ELF-1 (cell line): Measurements from ENCODE around the gene SPPL3.
"Not testable (repeated sequence)": the region's sequence is repeated elsewhere in the genome, so short reads cannot be mapped to it uniquely, and the experiment has no call there.

Experiments used
- DNase-seq: peaks from one replicate; pipeline ENCODE4 v3.0.0-alpha.2; 2016; ENCODE audit warnings: low read depth, low spot score

Gene SPPL3

GRCh38 chr12:120920178-120920577 lies 16.0 kb upstream of the SPPL3 start:
- no peak for DNase-seq

- DNase-seq, result no peak
These were observed 13.6 kb upstream of the SPPL3 start for GRCh38 chr12:120917748-120918147.

DNA sequence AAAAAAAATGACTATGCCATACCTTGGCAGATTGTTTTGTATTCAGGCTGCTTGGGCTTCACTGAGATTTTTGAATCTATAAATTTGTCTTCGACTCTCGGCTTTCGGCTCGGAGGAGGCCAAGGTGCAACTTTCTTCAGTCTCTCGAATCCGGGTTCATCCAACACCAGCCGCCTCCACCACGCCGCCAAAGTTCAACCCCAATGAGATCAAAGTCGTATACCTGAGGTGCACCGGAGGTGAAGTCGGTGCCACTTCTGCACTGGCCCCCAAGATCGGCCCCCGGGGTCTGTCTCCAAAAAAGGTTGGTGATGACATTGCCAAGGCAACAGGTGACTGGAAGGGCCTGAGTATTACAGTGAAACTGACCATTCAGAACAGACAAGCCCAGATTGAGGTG lies 12.4 kb upstream of the SPPL3 start:
- DNase-seq, result no peak

DNA sequence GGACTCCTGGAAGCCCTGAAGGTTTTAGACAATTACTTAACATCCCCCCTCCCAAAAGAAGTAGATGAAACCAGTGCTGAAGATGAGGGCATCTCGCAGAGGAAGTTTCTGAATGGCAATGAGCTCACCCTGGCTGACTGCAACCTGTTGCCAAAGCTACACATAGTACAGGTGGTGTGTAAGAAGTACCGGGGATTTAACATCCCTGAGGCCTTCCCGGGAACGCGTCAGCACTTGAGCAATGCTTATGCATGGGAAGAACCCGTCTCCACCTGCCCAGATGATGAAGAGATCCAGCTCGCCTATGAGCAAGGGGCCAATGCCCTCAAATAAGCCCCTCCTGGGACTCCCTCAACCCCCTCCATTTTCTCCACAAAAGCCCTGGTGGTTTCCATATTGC lies 10.6 kb upstream of the SPPL3 start:
- no peak for DNase-seq

DNA sequence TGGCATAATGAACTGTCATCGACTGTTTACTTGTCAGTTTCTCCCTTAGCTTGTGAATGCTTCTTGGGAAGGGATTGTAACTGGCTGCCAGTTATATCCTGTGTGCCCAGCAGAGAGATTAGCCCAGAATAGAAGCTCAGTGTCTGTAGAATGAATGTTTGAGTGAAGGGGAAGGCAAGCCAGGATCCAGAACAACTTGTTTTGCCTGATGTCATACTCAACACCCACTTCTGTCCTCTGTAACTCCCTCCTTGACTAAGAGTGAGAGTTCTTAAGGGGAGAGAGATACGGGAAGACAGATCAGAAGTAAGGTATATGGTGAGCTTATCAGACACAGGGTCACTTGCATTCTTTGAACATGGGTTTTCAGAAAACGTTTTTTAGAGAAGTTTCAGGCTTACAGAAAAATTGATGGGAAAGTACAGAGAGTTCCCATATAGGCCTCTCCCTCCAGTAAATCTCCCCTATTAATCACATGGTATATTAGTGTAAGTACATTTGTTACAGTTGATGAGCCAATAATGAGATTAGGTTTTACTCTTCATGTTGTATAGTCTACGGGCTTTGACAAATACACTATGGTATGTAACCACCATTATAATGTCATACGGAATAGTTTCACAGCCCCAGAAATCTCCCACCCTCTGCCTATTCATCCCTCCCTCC lies 5.6 kb upstream of the SPPL3 start:
- DNase-seq, result no peak

DNA sequence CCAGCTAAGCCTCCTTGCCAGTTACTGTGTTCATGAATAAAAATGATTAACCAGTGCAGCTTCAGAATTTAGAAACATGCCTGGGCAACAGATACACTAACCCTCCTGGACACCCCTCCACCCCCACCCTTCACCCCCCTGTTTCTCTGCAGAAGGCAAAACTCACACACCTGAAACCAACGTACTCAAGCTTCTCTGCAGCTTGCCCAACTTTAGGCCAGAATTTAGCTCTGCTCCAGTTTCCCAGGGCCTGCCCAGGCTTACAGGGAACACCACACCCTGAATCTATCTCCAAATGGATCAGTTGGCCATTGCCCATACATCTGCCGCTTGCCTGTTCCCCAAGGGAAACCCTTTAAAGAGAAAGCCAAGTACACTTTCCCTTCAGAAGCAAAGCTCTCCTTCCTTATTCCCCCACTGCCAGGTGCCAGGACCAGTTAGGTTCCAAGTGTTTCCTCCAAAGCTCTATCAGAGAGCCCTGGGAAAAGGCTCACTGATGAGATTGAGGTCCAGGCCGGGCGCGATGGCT lies 1.8 kb upstream of the SPPL3 start:
- no peak for DNase-seq

DNA sequence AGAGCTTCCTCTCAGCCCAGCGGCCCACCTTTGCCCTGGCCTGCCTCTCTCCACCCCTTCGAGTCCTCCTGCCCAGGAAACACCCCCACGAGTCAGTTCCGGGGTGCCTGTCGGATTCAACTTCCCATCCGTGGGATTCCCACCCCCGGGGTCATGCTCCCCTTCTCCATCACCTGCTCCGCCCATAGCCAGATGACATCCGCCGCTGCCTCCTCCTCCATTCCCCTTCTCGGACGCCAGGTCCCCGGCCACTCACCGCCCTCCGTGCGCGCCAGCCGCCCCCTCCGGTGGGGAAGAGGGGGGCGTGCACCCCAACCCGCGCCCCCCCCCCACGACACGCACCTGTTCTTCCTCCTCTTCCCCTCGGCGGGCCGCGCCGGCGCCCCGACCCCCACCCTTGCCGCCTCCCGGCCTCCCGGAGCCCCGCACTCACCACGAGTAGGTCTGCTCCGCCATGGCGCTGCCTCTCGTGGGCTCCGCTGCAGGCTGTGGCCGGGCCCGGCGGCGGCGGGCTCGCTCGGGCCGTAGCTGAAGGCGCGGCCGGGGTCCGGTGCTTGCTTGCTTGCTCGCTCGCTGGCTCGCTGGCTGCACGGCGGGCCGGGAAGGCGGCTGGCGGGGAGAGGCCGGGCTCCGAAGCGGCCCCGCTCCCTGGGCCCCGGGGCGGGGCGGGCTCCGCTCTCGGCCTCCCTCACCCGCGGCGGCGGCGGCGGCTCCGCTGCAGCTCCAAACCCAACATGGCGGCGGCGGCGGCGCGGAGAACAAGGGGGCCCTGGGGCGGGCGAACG lies 554 bp downstream of the SPPL3 start:
- DNase-seq, result no peak

GRCh38 chr12:120902846-120903411 lies 1.2 kb downstream of the SPPL3 start:
- peak; percentile 46 for DNase-seq

GRCh38 chr12:120901818-120902217 lies 2.3 kb downstream of the SPPL3 start:
- no peak for DNase-seq

GRCh38 chr12:120901101-120901500 lies 3.1 kb downstream of the SPPL3 start:
- not testable (repeated sequence) for DNase-seq

- no peak for DNase-seq
These were observed 8.6 kb downstream of the SPPL3 start for GRCh38 chr12:120895532-120895931.

- DNase-seq, result no peak
These were observed 11.9 kb downstream of the SPPL3 start for GRCh38 chr12:120892265-120892664.

DNA sequence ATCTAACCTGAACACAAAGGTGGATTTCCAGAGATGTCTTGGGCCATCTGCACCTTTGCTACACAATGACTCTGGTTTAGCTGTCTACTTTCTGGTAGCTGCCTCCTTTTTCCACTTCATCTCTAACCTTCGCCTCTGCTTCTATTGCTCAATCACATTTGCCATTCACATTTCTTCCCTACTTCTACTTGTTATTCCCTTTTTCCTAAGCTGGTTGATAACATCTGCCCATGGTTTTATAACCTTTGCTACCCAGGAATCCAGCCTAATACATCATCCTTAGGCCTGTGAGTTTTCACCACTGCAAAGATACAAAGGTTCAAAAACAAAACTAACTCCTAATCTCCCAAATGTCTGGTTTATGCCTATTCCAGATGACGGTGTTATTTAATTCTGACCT lies 13.2 kb downstream of the SPPL3 start:
- DNase-seq, result no peak

DNA sequence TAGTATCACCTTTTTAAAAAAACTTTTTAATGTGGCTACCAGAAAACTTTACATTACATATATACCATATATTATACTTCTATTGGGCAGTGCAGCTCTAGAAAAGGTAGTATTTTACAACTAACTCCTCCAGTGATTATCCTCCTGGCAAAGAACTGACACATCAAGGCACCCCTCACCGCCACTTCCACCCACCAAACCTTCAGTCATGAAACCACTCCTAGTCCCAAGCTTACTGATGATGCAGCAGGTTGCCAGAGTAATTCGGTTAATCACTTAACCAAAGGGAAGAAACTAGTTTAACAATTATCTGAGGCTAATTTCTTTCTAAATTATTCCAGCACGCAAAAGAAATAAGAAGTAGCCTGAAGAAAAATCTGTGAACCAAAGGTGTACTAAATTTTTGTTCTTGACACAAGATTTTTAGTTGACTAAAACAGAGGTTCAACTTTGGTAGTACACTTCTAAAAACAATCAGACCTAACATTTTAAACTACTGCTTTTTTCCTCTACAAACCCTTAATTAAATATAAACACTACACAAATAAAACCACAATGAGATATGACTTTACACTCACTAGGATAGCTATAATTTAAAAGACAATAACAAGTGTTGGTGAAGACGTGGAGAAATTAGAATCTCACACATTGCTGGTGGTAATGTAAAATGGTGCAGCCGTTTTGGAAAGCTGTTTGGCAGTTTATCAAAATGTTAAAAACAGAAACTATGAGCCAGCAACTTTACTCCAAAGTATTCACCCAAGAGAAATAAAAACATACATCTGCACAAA lies 16.7 kb downstream of the SPPL3 start:
- no peak for DNase-seq

DNA sequence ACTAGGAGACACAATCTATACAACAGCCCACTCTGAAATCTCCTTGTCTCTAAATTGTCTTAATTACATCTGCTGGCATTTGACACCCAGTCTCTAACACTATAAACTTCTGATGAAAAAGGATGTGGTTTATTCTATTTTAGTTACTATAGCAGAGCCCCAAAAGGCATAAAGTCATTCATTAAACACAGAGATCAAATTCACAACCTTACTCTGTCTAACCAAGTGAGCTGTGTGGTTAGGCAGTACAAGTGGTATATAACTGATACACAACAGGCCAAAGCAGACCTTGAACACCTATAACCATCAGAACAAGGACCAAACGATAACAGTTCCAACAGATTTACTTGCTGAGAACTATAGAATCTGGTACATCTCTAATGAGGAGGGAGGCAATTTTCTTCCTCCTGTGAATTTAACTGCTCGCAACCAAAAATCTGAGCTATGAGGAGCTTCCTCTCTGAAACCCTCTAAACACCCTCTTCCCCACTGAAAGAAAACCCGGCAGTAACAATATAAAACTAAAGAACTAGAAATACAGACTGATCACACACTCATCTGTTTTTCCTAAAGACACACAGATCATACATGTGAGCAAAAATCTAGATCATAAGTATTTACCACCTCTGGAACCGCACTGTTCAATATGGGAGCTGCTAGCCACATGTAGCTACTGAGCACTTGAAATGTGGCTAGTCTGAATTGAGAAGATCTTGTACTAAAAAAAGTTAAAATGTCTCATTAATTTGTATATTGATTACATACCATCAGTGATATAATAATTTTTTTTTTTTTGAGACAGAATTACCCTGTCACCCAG lies 17.7 kb downstream of the SPPL3 start:
- DNase-seq, result no peak

DNA sequence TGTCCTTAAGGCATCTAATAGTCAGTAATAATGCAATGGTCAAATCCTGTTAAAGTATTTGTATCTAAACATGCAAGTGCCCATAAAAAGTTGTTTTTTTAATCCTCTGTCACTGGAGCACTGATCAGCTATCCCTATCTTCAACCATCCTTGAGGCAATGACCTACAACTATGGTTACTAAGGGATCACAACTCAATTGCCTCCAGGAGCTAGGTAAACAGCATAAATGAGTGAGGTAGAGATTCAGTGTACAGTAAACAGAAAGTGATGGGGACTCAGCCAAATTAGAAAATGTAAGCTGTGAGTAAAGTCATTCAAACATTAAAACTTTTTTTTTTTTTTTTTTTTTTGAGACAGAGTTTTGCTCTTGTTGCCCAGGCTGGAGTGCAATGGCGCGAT lies 18.6 kb downstream of the SPPL3 start:
- no peak for DNase-seq

GRCh38 chr12:120884644-120885043 lies 19.5 kb downstream of the SPPL3 start:
- no peak for DNase-seq

GRCh38 chr12:120882055-120882555 lies 22.1 kb downstream of the SPPL3 start:
- DNase-seq, result no peak

- DNase-seq, result no peak
These were observed 24.3 kb downstream of the SPPL3 start for GRCh38 chr12:120879718-120880300.

DNA sequence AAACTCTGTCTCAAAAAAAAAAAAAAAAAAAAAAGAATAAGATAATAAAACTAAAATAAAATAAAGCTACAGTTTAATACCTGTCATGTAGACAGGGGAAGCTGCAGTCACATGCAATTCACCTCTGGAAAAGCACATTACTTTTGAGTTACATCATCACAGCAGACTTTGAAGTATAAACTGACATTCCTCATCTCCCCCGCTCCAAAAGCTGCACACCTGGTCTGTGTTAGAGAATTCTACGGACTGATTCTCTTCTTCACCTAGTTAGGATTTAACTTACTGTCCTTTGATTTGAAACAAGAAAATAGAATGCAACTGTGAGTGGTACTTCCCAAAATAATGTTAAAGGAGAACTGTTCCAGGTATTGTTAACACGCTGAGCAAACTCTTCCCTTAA lies 25.1 kb downstream of the SPPL3 start:
- DNase-seq, result no peak
